ENCODE measurements around the gene GPN1.

GRCh38 chr2:27640722-27641245, 11.9 kb downstream of the GPN1 start:
- TF ChIP-seq POLR2AphosphoS5 (IDR thresholded peaks at IDR 0.05; ENCODE audit: low read depth, low read length) = no peak
- TF ChIP-seq POLR2A (IDR thresholded peaks at IDR 0.05; ENCODE audit: low read depth, low read length) = no peak

Data from GM12891 (cell line).